OCI-LY7 (cell line): Measurements from ENCODE around the gene PFDN4. TPM values are rescaled to one million over a fixed set of nuclear protein-coding genes. Genes with fewer than 3 reads are reported as not detected.

Experiments
- BruUV-seq: library from RNA; stranded (reverse); fragments of 400-500 nt; replicated peaks from 2 replicates; lab custom pipeline; 2021; lab: Mats Ljungman, UMichigan
- CTCF ChIA-PET: fragments of 300-600 bp; sonication (Branson Sonifier 250); formaldehyde crosslinking; loops from one replicate; lab custom pipeline; 2022; ENCODE audit warnings: antibody characterized with exemption; ENCODE audit not compliant: unreplicated experiment; lab: Charles Lee
- POLR2A ChIA-PET: fragments of 300-600 bp; sonication (Branson Sonifier 250); formaldehyde crosslinking; loops from one replicate; lab custom pipeline; 2022; ENCODE audit warnings: antibody characterized with exemption; lab: Charles Lee
- DNase-seq: peaks from one replicate; pipeline ENCODE4 v3.0.0-alpha.2; 2015; ENCODE audit warnings: low spot score
- H2AFZ ChIP-seq: fragments of 200-600 bp; sonication (generic), shearing (Covaris generic); 2 replicates; pipeline ENCODE4 v1.6.1; 2014; ENCODE audit warnings: mild to moderate bottlenecking, antibody characterized with exemption, low read length, moderate library complexity
- H3K27ac ChIP-seq: fragments of 200-600 bp; sonication (generic); 2 replicates; pipeline ENCODE4 v1.5.1; 2014; ENCODE audit warnings: mixed run types, low read depth, mild to moderate bottlenecking, moderate library complexity, low read length, inconsistent platforms; ENCODE audit not compliant: poor library complexity, severe bottlenecking
- H3K36me3 ChIP-seq: fragments of 200-600 bp; sonication (generic); 2 replicates; pipeline ENCODE4 v1.6.1; 2014; ENCODE audit warnings: mild to moderate bottlenecking, antibody characterized with exemption, low read length, moderate library complexity, mixed read lengths; ENCODE audit not compliant: insufficient read depth
- H3K4me1 ChIP-seq: fragments of 200-600 bp; sonication (generic); 2 replicates; pipeline ENCODE4 v1.5.1; 2014; ENCODE audit warnings: mild to moderate bottlenecking, low read length; ENCODE audit not compliant: insufficient read depth, poor library complexity, severe bottlenecking
- H3K4me2 ChIP-seq: fragments of 200-600 bp; sonication (generic); 2 replicates; pipeline ENCODE4 v1.6.1; 2014; ENCODE audit warnings: mild to moderate bottlenecking, low read length
- H3K4me3 ChIP-seq: fragments of 200-600 bp; sonication (generic); 2 replicates; pipeline ENCODE4 v1.5.1; 2014; ENCODE audit warnings: mild to moderate bottlenecking, low read depth, low read length; ENCODE audit not compliant: poor library complexity, severe bottlenecking
- H3K79me2 ChIP-seq: fragments of 200-600 bp; sonication (generic); 2 replicates; pipeline ENCODE4 v1.6.1; 2016; ENCODE audit warnings: low read depth, mild to moderate bottlenecking, low read length, moderate library complexity, mixed read lengths; ENCODE audit not compliant: insufficient read depth
- H3K9me2 ChIP-seq: fragments of 200-600 bp; sonication (generic); 2 replicates; pipeline ENCODE4 v1.6.1; 2016; ENCODE audit warnings: mild to moderate bottlenecking, low read length, mixed read lengths; ENCODE audit not compliant: insufficient read depth
- H3K9me3 ChIP-seq: fragments of 200-600 bp; sonication (generic); 2 replicates; pipeline ENCODE4 v1.6.1; 2014; ENCODE audit warnings: mild to moderate bottlenecking, mixed run types, low read length, mixed read lengths
- H4K20me1 ChIP-seq: fragments of 200-600 bp; sonication (generic); 2 replicates; pipeline ENCODE4 v1.6.1; 2014; ENCODE audit warnings: mild to moderate bottlenecking, antibody characterized with exemption, low read length, moderate library complexity, mixed read lengths; ENCODE audit not compliant: insufficient read depth
- EZH2phosphoT487 ChIP-seq: fragments of 200-600 bp; sonication (generic); IDR thresholded peaks from 2 replicates; pipeline ENCODE4 v1.6.1; 2018; ENCODE audit warnings: low read depth, borderline replicate concordance, mild to moderate bottlenecking, mixed run types, antibody characterized with exemption, low read length, moderate library complexity, mixed read lengths
- intact Hi-C: fragments of 100-400 bp; cut with micrococcal nuclease; formaldehyde crosslinking; loops from one replicate; pipeline ENCODE4 v1.10.0; 2022; ENCODE audit not compliant: unreplicated experiment
- total RNA-seq, 2 experiments: library from RNA; depleted of rRNA in 1 of 2; stranded (reverse); fragments of >200 nt in 1 of 2; shearing (Covaris generic) in 1 of 2; gene quantifications; 2 replicates each; pipeline ENCODE4 v1.2.3, GENCODE V29; 2014 to 2022
- TF ChIP-seq, protein P1 (sequence below): fragments of 200-600 bp; sonication (generic); conservative IDR thresholded peaks from 2 replicates; pipeline ENCODE4 v1.5.1; 2014; ENCODE audit warnings: mild to moderate bottlenecking, antibody characterized with exemption, low read length, moderate library complexity, mixed read lengths

The PFDN4 gene
- total RNA-seq, 2 experiments from 2014 or later, result 29.7 to 40.7 TPM

DNA sequence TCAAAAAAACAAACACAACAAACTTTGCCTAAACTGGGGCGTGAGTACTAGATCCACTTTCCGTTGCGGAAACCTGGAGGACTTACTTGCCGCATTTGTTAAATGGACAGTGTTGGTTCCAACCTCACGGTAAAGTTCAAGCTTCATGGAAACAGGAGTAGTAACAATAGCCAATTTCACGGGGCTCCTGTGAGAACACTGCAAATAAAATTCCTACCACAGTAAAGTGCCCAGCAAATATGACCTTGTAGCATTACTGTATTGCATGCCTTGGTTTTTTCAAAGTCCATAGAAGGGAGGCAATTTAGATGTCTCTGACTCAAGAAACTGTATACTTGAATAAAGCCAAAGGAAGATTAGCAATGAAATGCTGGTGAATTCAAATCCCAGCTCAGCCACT is 30.5 kb upstream of the PFDN4 start:
- ChIA-PET CTCF (no interaction called here), POLR2A (interaction anchor here (0.5 kb wide), 1 partner anchor 297 kb away, joined by 6 read pairs; no protein-coding TSS in a partner anchor)
- BruUV-seq, result no TSS peak
- Histone ChIP-seq H3K79me2 (no peaks in the 10 kb centered on the region), H2AFZ (no peak overlapping the region), H3K4me1 (no peaks in the 10 kb centered on the region), H3K9me2 (no peaks in the 10 kb centered on the region), H3K4me2 (no peak overlapping the region), H3K27ac (no peak overlapping the region), H3K9me3 (no peaks in the 10 kb centered on the region), H3K36me3 (no peaks in the 10 kb centered on the region), H4K20me1 (no peaks in the 10 kb centered on the region), H3K4me3 (no peak overlapping the region)
- intact Hi-C loops, result no loop called here
- no peak for DNase-seq
- TF ChIP-seq, protein P1, sequence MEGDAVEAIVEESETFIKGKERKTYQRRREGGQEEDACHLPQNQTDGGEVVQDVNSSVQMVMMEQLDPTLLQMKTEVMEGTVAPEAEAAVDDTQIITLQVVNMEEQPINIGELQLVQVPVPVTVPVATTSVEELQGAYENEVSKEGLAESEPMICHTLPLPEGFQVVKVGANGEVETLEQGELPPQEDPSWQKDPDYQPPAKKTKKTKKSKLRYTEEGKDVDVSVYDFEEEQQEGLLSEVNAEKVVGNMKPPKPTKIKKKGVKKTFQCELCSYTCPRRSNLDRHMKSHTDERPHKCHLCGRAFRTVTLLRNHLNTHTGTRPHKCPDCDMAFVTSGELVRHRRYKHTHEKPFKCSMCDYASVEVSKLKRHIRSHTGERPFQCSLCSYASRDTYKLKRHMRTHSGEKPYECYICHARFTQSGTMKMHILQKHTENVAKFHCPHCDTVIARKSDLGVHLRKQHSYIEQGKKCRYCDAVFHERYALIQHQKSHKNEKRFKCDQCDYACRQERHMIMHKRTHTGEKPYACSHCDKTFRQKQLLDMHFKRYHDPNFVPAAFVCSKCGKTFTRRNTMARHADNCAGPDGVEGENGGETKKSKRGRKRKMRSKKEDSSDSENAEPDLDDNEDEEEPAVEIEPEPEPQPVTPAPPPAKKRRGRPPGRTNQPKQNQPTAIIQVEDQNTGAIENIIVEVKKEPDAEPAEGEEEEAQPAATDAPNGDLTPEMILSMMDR, result no peak
- no peak for TF ChIP-seq EZH2phosphoT487

DNA sequence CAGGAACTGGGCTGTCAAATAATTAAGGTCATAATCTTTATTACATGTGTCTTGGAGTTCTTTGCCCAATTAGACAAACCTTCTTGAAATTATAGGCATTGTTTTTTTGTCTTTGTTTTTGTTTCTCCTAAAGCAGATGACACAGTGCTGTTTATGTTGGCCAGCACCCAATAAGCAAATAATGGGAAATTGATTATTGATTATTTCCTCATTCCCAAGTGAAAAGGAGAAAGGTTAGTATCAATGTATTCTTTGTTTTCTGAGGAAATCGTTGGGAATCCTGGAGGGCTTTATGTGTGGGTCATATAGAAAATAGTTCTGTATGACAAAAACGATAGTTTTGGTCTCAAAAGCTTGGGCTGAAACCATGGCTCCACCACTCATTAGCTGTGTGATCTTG is 29.6 kb upstream of the PFDN4 start:
- Histone ChIP-seq H3K36me3 (no peaks in the 10 kb centered on the region), H3K9me3 (no peaks in the 10 kb centered on the region), H4K20me1 (no peaks in the 10 kb centered on the region), H3K79me2 (no peaks in the 10 kb centered on the region), H2AFZ (no peak overlapping the region), H3K4me2 (no peak overlapping the region), H3K9me2 (no peaks in the 10 kb centered on the region), H3K4me3 (no peak overlapping the region), H3K27ac (no peak overlapping the region), H3K4me1 (no peaks in the 10 kb centered on the region)
- TF ChIP-seq EZH2phosphoT487, result no peak
- TF ChIP-seq, protein P1, result no peak
- BruUV-seq, result no TSS peak
- intact Hi-C loops, result no loop called here
- ChIA-PET CTCF (no interaction called here), POLR2A (interaction anchor here (0.5 kb wide), 1 partner anchor 297 kb away, joined by 6 read pairs; no protein-coding TSS in a partner anchor)
- no peak for DNase-seq

DNA sequence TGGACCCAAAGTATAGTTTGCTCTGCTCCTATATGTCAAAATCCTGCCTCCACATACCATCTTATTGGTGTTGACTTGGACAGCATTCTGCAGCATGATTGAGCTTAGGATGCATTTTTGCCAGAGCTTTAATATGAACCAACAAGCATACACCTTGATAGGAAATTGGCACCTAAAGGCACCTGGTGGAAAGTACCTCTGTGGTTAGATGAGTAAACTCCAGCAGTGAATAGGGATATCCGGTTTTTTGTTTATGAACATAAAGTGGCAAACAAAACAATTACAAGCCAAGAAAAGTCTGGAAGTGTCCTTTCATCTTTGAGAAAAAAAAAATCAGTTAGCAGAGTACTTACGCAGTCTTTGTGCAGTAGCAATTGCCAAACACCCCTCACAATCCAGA is 27.9 kb upstream of the PFDN4 start:
- no peaks in the 10 kb centered on the region for H3K4me1 ChIP-seq
- intact Hi-C loops, result no loop called here
- H2AFZ ChIP-seq, result no peak overlapping the region
- DNase-seq, result no peak
- TF ChIP-seq EZH2phosphoT487, result no peak
- TF ChIP-seq, protein P1, result no peak
- no peak overlapping the region for H3K4me3 ChIP-seq
- no peaks in the 10 kb centered on the region for H3K9me2 ChIP-seq
- H3K36me3 ChIP-seq, result no peaks in the 10 kb centered on the region
- CTCF ChIA-PET, result interaction anchor here (0.7 kb wide), 1 partner anchor 10 kb away, joined by 4 read pairs; no protein-coding TSS in a partner anchor
- H4K20me1 ChIP-seq, result no peaks in the 10 kb centered on the region
- H3K27ac ChIP-seq, result no peak overlapping the region
- no peak overlapping the region for H3K4me2 ChIP-seq
- POLR2A ChIA-PET, result interaction anchor here (1.1 to 1.4 kb wide), 2 partner anchors 9 to 12 kb away, joined by 3 read pairs; no protein-coding TSS in a partner anchor
- no peaks in the 10 kb centered on the region for H3K9me3 ChIP-seq
- BruUV-seq, result no TSS peak
- no peaks in the 10 kb centered on the region for H3K79me2 ChIP-seq
